Neural progenitor cell (in vitro differentiated cells): Measurements from ENCODE around the gene CDCA4. TPM values are rescaled to one million over a fixed set of nuclear protein-coding genes. Genes with fewer than 3 reads are reported as not detected.

Source experiments
- DNase-seq: peaks from one replicate; pipeline ENCODE4 v3.0.0-alpha.2; 2016; ENCODE audit warnings: low spot score
- H2AFZ ChIP-seq: fragments of 200-600 bp; sonication (generic); replicated peaks from 2 replicates; pipeline ENCODE4 v1.6.1; 2016; ENCODE audit warnings: antibody characterized with exemption
- H3F3A ChIP-seq: fragments of 200-600 bp; sonication (generic); 2 replicates; pipeline ENCODE4 v1.6.1; 2016; ENCODE audit warnings: antibody characterized with exemption, low read depth
- H3K27ac ChIP-seq: fragments of 200-600 bp; sonication (generic); 2 replicates; pipeline ENCODE4 v1.5.1; 2016; ENCODE audit warnings: mild to moderate bottlenecking
- H3K27me3 ChIP-seq: fragments of 200-600 bp; sonication (generic); 2 replicates; pipeline ENCODE4 v1.6.1; 2016; ENCODE audit warnings: mild to moderate bottlenecking, moderate library complexity
- H3K36me3 ChIP-seq: fragments of 200-600 bp; sonication (generic); 2 replicates; pipeline ENCODE4 v1.5.1; 2016
- H3K4me1 ChIP-seq: fragments of 200-600 bp; sonication (generic); 2 replicates; pipeline ENCODE4 v1.6.1; 2016; ENCODE audit warnings: mixed run types
- H3K4me2 ChIP-seq: fragments of 200-600 bp; sonication (generic); 2 replicates; pipeline ENCODE4 v1.6.1; 2016
- H3K4me3 ChIP-seq: fragments of 200-600 bp; sonication (generic); 2 replicates; pipeline ENCODE4 v1.5.1; 2016
- H3K79me2 ChIP-seq: fragments of 200-600 bp; sonication (generic); 2 replicates; pipeline ENCODE4 v1.6.1; 2016; ENCODE audit warnings: low read depth
- H3K9ac ChIP-seq: fragments of 200-600 bp; sonication (generic); 2 replicates; pipeline ENCODE4 v1.6.1; 2016
- H3K9me3 ChIP-seq: fragments of 200-600 bp; sonication (generic); 2 replicates; pipeline ENCODE4 v1.5.1; 2016; ENCODE audit warnings: low read depth
- H4K20me1 ChIP-seq: fragments of 200-600 bp; sonication (generic); 2 replicates; pipeline ENCODE4 v1.6.1; 2016; ENCODE audit warnings: low read depth
- H3K27ac Mint-ChIP-seq: 3 replicates; pipeline ENCODE4 v1.8.0; 2021; ENCODE audit warnings: mixed read lengths
- H3K27me3 Mint-ChIP-seq: 2 replicates; pipeline ENCODE4 v1.8.0; 2022; ENCODE audit warnings: low read depth, mild to moderate bottlenecking, inconsistent platforms, moderate library complexity, mixed read lengths; ENCODE audit not compliant: insufficient read depth
- H3K36me3 Mint-ChIP-seq: 3 replicates; pipeline ENCODE4 v1.8.0; 2021; ENCODE audit warnings: mixed read lengths
- H3K4me1 Mint-ChIP-seq: 3 replicates; pipeline ENCODE4 v1.8.0; 2021; ENCODE audit warnings: mixed read lengths
- H3K4me3 Mint-ChIP-seq: 3 replicates; pipeline ENCODE4 v1.8.0; 2021; ENCODE audit warnings: mild to moderate bottlenecking, moderate library complexity, mixed read lengths
- H3K9me3 Mint-ChIP-seq: 3 replicates; pipeline ENCODE4 v1.8.0; 2020; ENCODE audit warnings: mixed read lengths
- EZH2 ChIP-seq: fragments of 200-600 bp; sonication (generic); IDR thresholded peaks from 2 replicates; pipeline ENCODE4 v1.6.1; 2017; ENCODE audit warnings: antibody characterized with exemption, mild to moderate bottlenecking, moderate library complexity
- EZH2phosphoT487 ChIP-seq: fragments of 200-600 bp; sonication (generic); IDR thresholded peaks from 2 replicates; pipeline ENCODE4 v1.6.1; 2017; ENCODE audit warnings: antibody characterized with exemption
- total RNA-seq: library from RNA; depleted of rRNA; stranded (reverse); fragments of >200 nt; gene quantifications from 2 replicates; pipeline ENCODE4 v1.2.3, GENCODE V29; 2015; ENCODE audit warnings: low replicate concordance
- TF ChIP-seq, protein P1 (sequence below): fragments of 200-600 bp; sonication (generic); IDR thresholded peaks from 2 replicates; pipeline ENCODE4 v1.5.1; 2017; ENCODE audit warnings: antibody characterized with exemption, mild to moderate bottlenecking

The CDCA4 gene
- total RNA-seq, 1 donor from 2014 or later: 56.6 TPM

DNA sequence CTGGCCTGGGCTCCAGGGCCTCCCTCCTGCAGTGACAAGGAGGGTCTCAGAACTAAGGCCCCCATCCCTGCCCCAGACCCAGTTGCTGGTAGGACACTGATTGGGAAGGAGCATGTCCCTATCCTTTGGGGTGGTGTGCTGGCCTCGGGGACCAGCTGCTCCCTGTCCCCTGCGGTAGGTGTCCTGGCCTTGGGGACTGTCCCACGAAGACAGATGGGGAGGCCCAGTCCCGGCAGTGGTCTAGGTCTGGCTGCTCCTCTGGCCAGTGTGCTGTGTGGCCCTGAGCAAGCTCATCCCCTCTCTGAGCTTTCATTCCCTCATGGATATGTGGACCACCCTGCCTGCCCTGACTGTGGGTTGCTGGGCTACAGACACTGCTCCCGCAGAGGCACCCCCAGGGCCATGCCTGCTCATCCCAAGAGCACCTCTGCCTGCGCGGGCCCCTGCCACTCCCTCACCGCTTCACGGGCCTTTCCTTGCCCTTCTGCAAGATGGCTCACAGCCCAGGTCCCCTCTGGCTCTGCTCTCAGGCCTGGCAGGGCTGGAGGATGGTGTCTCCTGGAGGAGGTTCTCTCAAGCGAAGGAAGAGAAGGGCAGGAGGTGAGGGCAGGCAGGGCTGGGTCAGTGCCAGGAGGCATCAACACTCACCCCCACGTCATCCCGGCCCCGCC lies 55.2 kb downstream of the CDCA4 start:
- Histone ChIP-seq H3F3A (peaks cover 11% of the 10 kb centered on the region), H3K27ac (no peak overlapping the region), H3K4me2 (no peak overlapping the region), H3K27me3 (peaks cover 18% of the 10 kb centered on the region), H2AFZ (no peak overlapping the region), H3K9me3 (no peaks in the 10 kb centered on the region), H3K36me3 (no peaks in the 10 kb centered on the region), H3K79me2 (no peaks in the 10 kb centered on the region), H3K9ac (no peak overlapping the region), H4K20me1 (no peaks in the 10 kb centered on the region), H3K4me3 (no peak overlapping the region), H3K4me1 (peaks cover 14% of the 10 kb centered on the region)
- TF ChIP-seq, protein P1, sequence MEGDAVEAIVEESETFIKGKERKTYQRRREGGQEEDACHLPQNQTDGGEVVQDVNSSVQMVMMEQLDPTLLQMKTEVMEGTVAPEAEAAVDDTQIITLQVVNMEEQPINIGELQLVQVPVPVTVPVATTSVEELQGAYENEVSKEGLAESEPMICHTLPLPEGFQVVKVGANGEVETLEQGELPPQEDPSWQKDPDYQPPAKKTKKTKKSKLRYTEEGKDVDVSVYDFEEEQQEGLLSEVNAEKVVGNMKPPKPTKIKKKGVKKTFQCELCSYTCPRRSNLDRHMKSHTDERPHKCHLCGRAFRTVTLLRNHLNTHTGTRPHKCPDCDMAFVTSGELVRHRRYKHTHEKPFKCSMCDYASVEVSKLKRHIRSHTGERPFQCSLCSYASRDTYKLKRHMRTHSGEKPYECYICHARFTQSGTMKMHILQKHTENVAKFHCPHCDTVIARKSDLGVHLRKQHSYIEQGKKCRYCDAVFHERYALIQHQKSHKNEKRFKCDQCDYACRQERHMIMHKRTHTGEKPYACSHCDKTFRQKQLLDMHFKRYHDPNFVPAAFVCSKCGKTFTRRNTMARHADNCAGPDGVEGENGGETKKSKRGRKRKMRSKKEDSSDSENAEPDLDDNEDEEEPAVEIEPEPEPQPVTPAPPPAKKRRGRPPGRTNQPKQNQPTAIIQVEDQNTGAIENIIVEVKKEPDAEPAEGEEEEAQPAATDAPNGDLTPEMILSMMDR: no peak
- no peak for TF ChIP-seq EZH2phosphoT487
- TF ChIP-seq EZH2: no peak
- Mint-ChIP-seq H3K4me3 (no peak overlapping the region), H3K36me3 (no peaks in the 10 kb centered on the region), H3K27ac (no peak overlapping the region), H3K27me3 (peaks cover 9% of the 10 kb centered on the region), H3K4me1 (peaks cover 9% of the 10 kb centered on the region), H3K9me3 (no peaks in the 10 kb centered on the region)
- DNase-seq: no peak

DNA sequence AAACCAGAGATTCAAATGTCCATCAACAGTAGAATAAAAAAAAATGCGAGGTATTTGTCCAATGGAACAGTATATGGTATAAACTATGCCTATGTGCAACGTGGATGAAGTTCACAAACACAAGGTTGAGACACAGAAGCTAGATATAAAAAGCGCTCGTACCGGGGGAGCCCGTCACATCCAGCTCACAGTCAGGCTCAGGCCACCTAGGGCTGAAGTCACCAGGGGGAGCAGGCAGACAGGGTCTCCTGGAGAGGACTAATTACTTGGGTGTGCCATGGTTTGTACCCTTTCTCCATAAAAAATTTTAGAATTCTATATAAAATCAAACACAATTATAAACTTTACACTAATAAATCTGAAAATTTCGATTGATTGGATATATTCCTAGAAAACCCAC lies 56.3 kb downstream of the CDCA4 start:
- Mint-ChIP-seq H3K4me3 (no peak overlapping the region), H3K36me3 (no peaks in the 10 kb centered on the region), H3K27ac (no peak overlapping the region), H3K4me1 (peaks cover 9% of the 10 kb centered on the region), H3K27me3 (peaks cover 7% of the 10 kb centered on the region), H3K9me3 (no peaks in the 10 kb centered on the region)
- H3K4me3 ChIP-seq: no peak overlapping the region
- no peak overlapping the region for H2AFZ ChIP-seq
- H3K9ac ChIP-seq: no peak overlapping the region
- H3K27ac ChIP-seq: no peak overlapping the region
- peaks cover 14% of the 10 kb centered on the region for H3K4me1 ChIP-seq
- no peaks in the 10 kb centered on the region for H3K36me3 ChIP-seq
- no peaks in the 10 kb centered on the region for H3K79me2 ChIP-seq
- H3K27me3 ChIP-seq: peaks cover 19% of the 10 kb centered on the region
- no peaks in the 10 kb centered on the region for H3K9me3 ChIP-seq
- no peak overlapping the region for H3K4me2 ChIP-seq
- TF ChIP-seq, protein P1: no peak
- no peak for TF ChIP-seq EZH2
- no peak for TF ChIP-seq EZH2phosphoT487
- no peaks in the 10 kb centered on the region for H4K20me1 ChIP-seq
- peaks cover 11% of the 10 kb centered on the region for H3F3A ChIP-seq
- DNase-seq: no peak

Other genes starting within 250 kb of the CDCA4 start
- 67.2 and 92.4 TPM in 2 replicates for gene AKT1, start 225.3 kb downstream of the CDCA4 start, total RNA-seq
- 0.41 and 1.1 TPM in 2 replicates for gene ZBTB42, start 220.0 kb downstream of the CDCA4 start, total RNA-seq
- gene CEP170B, start 155.8 kb downstream of the CDCA4 start, total RNA-seq: 3.0 and 13.7 TPM in 2 replicates
- not detected in 2 replicates for gene PLD4, start 96.2 kb downstream of the CDCA4 start, total RNA-seq
- 0.77 and 1.3 TPM in 2 replicates for gene AHNAK2, start 42.7 kb downstream of the CDCA4 start, total RNA-seq
- 8.5 and 10.8 TPM in 2 replicates for gene CLBA1, start 35.3 kb downstream of the CDCA4 start, total RNA-seq
- gene GPR132, start 44.3 kb upstream of the CDCA4 start, total RNA-seq: 0.22 and 0.51 TPM in 2 replicates
- gene JAG2, start 147.7 kb upstream of the CDCA4 start, total RNA-seq: 2.1 and 4.3 TPM in 2 replicates
- gene NUDT14, start 160.2 kb upstream of the CDCA4 start, total RNA-seq: 5.5 and 27.0 TPM in 2 replicates
- 9.0 and 15.0 TPM in 2 replicates for gene BTBD6, start 227.4 kb upstream of the CDCA4 start, total RNA-seq